ENCODE measurements around the gene SLC35E4. TPM values are rescaled to one million over a fixed set of nuclear protein-coding genes. Genes with fewer than 3 reads are reported as not detected.

The SLC35E4 gene
- total RNA-seq, 1 donor from 2014 or later, result 4.1 TPM

- Mint-ChIP-seq H3K4me1 (peaks cover 30% of the 10 kb centered on the region), H3K27ac (no peak overlapping the region), H3K27me3 (ENCODE audit: low read depth) (no peaks in the 10 kb centered on the region), H3K9me3 (no peaks in the 10 kb centered on the region), H3K36me3 (peaks cover 5% of the 10 kb centered on the region), H3K4me3 (peak overlapping the region; percentile 85)
- DNase-seq (ENCODE audit: low spot score in 2 of 2, unreplicated experiment in 2 of 2), result no peak
- TF ChIP-seq, protein P1, sequence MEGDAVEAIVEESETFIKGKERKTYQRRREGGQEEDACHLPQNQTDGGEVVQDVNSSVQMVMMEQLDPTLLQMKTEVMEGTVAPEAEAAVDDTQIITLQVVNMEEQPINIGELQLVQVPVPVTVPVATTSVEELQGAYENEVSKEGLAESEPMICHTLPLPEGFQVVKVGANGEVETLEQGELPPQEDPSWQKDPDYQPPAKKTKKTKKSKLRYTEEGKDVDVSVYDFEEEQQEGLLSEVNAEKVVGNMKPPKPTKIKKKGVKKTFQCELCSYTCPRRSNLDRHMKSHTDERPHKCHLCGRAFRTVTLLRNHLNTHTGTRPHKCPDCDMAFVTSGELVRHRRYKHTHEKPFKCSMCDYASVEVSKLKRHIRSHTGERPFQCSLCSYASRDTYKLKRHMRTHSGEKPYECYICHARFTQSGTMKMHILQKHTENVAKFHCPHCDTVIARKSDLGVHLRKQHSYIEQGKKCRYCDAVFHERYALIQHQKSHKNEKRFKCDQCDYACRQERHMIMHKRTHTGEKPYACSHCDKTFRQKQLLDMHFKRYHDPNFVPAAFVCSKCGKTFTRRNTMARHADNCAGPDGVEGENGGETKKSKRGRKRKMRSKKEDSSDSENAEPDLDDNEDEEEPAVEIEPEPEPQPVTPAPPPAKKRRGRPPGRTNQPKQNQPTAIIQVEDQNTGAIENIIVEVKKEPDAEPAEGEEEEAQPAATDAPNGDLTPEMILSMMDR (IDR thresholded peaks at IDR 0.05; ENCODE audit: unreplicated experiment), result no peak
These were observed 27.6 kb upstream of the SLC35E4 start for GRCh38 chr22:30607939-30608338.

- H3K9me3 Mint-ChIP-seq, result no peaks in the 10 kb centered on the region
- TF ChIP-seq, protein P1 (IDR thresholded peaks at IDR 0.05; ENCODE audit: unreplicated experiment), result no peak
- H3K4me1 Mint-ChIP-seq, result peaks cover 30% of the 10 kb centered on the region
- no peak for DNase-seq (ENCODE audit: low spot score in 2 of 2, unreplicated experiment in 2 of 2)
- H3K27ac Mint-ChIP-seq, result peak overlapping the region; percentile 4
- no peaks in the 10 kb centered on the region for H3K27me3 Mint-ChIP-seq (ENCODE audit: low read depth)
- H3K4me3 Mint-ChIP-seq, result peak overlapping the region; percentile 5
- H3K36me3 Mint-ChIP-seq, result peaks cover 5% of the 10 kb centered on the region
These were observed 26.1 kb upstream of the SLC35E4 start for GRCh38 chr22:30609260-30610185.

DNA sequence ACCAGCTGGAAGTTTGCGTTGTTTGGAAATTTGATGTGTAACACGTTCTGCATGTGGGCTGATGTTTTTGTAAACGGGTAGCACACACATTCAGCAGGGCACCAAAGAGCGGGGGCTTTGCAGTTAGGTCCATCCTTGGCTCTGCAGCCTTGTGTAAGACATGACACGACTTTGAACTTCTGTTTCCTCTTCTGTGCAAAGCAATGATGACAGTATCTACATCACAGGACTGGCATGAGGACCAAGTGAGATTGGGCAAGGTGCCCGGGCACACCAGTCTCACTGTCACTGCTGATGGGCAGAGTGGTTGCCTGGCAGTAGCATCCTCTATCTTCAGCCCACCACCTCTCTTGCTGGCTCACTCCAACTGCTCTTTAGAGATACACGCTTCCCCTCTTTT, 25.3 kb upstream of the SLC35E4 start:
- Mint-ChIP-seq H3K9me3 (no peaks in the 10 kb centered on the region), H3K27ac (no peak overlapping the region), H3K4me3 (no peak overlapping the region), H3K36me3 (peaks cover 5% of the 10 kb centered on the region), H3K4me1 (peaks cover 30% of the 10 kb centered on the region), H3K27me3 (ENCODE audit: low read depth) (no peaks in the 10 kb centered on the region)
- no peak for DNase-seq (ENCODE audit: low spot score in 2 of 2, unreplicated experiment in 2 of 2)
- TF ChIP-seq, protein P1 (IDR thresholded peaks at IDR 0.05; ENCODE audit: unreplicated experiment), result no peak

GRCh38 chr22:30611197-30611596, 24.4 kb upstream of the SLC35E4 start:
- Mint-ChIP-seq H3K27me3 (ENCODE audit: low read depth) (no peaks in the 10 kb centered on the region), H3K27ac (no peak overlapping the region), H3K4me1 (peaks cover 22% of the 10 kb centered on the region), H3K9me3 (no peaks in the 10 kb centered on the region), H3K4me3 (no peak overlapping the region), H3K36me3 (peaks cover 10% of the 10 kb centered on the region)
- DNase-seq (ENCODE audit: low spot score in 2 of 2, unreplicated experiment in 2 of 2), result no peak
- TF ChIP-seq, protein P1 (IDR thresholded peaks at IDR 0.05; ENCODE audit: unreplicated experiment), result no peak

DNA sequence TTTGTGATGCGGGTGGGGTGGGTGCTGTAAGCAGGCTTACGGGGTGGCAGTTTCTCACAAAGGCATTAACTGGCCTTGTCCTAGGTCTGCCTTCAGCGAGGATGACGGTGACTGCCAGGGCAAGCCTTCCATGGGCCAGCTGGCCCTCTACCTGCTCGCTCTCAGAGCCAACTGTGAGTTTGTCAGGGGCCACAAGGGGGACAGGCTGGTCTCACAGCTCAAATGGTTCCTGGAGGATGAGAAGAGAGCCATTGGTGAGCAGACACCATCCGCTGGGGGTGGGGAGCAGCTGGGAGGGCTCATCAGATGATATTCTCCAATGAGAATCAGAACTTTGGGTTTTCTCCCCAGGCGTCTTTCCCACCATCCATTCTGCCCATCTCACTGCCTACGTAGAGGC, 22.8 kb upstream of the SLC35E4 start:
- DNase-seq (ENCODE audit: low spot score in 2 of 2, unreplicated experiment in 2 of 2), result no peak
- Mint-ChIP-seq H3K4me3 (no peak overlapping the region), H3K36me3 (peaks cover 10% of the 10 kb centered on the region), H3K27ac (no peak overlapping the region), H3K9me3 (no peaks in the 10 kb centered on the region), H3K27me3 (ENCODE audit: low read depth) (no peaks in the 10 kb centered on the region), H3K4me1 (peaks cover 10% of the 10 kb centered on the region)
- TF ChIP-seq, protein P1 (IDR thresholded peaks at IDR 0.05; ENCODE audit: unreplicated experiment), result no peak
